HEK293 (cell line): ENCODE data around the gene TLE4.
A peak's percentile ranks its signal among the peaks of the same experiment; 100 is the strongest.

Experiments
- BCL6B ChIP-seq: fragments of 450-650 bp; formaldehyde crosslinking; IDR thresholded peaks from 2 replicates; pipeline ENCODE4 v1.5.1; 2017; ENCODE audit warnings: missing biosample characterization, missing genetic modification characterization
- KLF9 ChIP-seq: fragments of 450-650 bp; formaldehyde crosslinking; IDR thresholded peaks from 2 replicates; pipeline ENCODE4 v1.5.1; 2016; ENCODE audit warnings: missing biosample characterization, missing genetic modification characterization, low read depth
- MEIS1 ChIP-seq: sonication (generic); formaldehyde crosslinking; IDR thresholded peaks from 2 replicates; pipeline ENCODE4 v1.8.1; 2022; ENCODE audit warnings: missing genetic modification reagents, mild to moderate bottlenecking, borderline replicate concordance
- MYNN ChIP-seq: fragments of 450-650 bp; formaldehyde crosslinking; IDR thresholded peaks from 2 replicates; pipeline ENCODE4 v1.5.1; 2016; ENCODE audit warnings: missing biosample characterization, missing genetic modification characterization, borderline replicate concordance
- PBX3 ChIP-seq: sonication (generic); formaldehyde crosslinking; IDR thresholded peaks from 2 replicates; pipeline ENCODE4 v1.8.1; 2022; ENCODE audit warnings: mild to moderate bottlenecking, moderate library complexity, missing genetic modification reagents
- SP2 ChIP-seq: fragments of 450-650 bp; formaldehyde crosslinking; IDR thresholded peaks from 2 replicates; pipeline ENCODE4 v1.5.1; 2016; ENCODE audit warnings: missing biosample characterization, missing genetic modification characterization
- TRIM28 ChIP-seq: IDR thresholded peaks from 2 replicates; pipeline ENCODE4 v1.6.1; 2011; ENCODE audit warnings: low read length, control low read depth, borderline replicate concordance
- ZBTB1 ChIP-seq: fragments of 450-650 bp; formaldehyde crosslinking; IDR thresholded peaks from 2 replicates; pipeline ENCODE4 v1.5.1; 2016; ENCODE audit warnings: missing biosample characterization, missing genetic modification characterization
- ZBTB20 ChIP-seq: fragments of 450-650 bp; formaldehyde crosslinking; IDR thresholded peaks from 2 replicates; pipeline ENCODE4 v1.5.1; 2016; ENCODE audit warnings: missing biosample characterization, missing genetic modification characterization
- ZFHX2 ChIP-seq: fragments of 450-650 bp; formaldehyde crosslinking; conservative IDR thresholded peaks from 2 replicates; pipeline ENCODE4 v1.5.1; 2016; ENCODE audit warnings: missing biosample characterization, missing genetic modification characterization
- ZFP41 ChIP-seq: fragments of 450-650 bp; formaldehyde crosslinking; IDR thresholded peaks from 2 replicates; pipeline ENCODE4 v1.5.1; 2016; ENCODE audit warnings: missing biosample characterization, missing genetic modification characterization, borderline replicate concordance
- ZNF174 ChIP-seq: fragments of 450-650 bp; formaldehyde crosslinking; IDR thresholded peaks from 2 replicates; pipeline ENCODE4 v1.5.0; 2017; ENCODE audit warnings: missing biosample characterization, mild to moderate bottlenecking, missing genetic modification characterization
- ZNF416 ChIP-seq: fragments of 450-650 bp; formaldehyde crosslinking; IDR thresholded peaks from 2 replicates; pipeline ENCODE4 v1.5.1; 2016; ENCODE audit warnings: missing biosample characterization, missing genetic modification characterization
- ZNF473 ChIP-seq: fragments of 450-650 bp; formaldehyde crosslinking; IDR thresholded peaks from 2 replicates; pipeline ENCODE4 v1.5.1; 2017; ENCODE audit warnings: missing biosample characterization, missing genetic modification characterization
- ZNF488 ChIP-seq: fragments of 450-650 bp; formaldehyde crosslinking; IDR thresholded peaks from 2 replicates; pipeline ENCODE4 v1.5.1; 2016; ENCODE audit warnings: missing biosample characterization, missing genetic modification characterization
- ZNF510 ChIP-seq: fragments of 450-650 bp; formaldehyde crosslinking; IDR thresholded peaks from 2 replicates; pipeline ENCODE4 v1.5.1; 2018; ENCODE audit warnings: mild to moderate bottlenecking, missing genetic modification characterization, missing biosample characterization; ENCODE audit not compliant: insufficient replicate concordance
- ZNF561 ChIP-seq: fragments of 450-650 bp; IDR thresholded peaks from 2 replicates; pipeline ENCODE4 v1.5.1; 2018; ENCODE audit warnings: missing biosample characterization, missing genetic modification characterization, borderline replicate concordance
- ZNF596 ChIP-seq: fragments of 450-650 bp; IDR thresholded peaks from 2 replicates; pipeline ENCODE4 v1.5.0; 2018; ENCODE audit warnings: missing biosample characterization, mild to moderate bottlenecking, missing genetic modification characterization, moderate library complexity
- ZNF670 ChIP-seq: fragments of 450-650 bp; formaldehyde crosslinking; IDR thresholded peaks from 2 replicates; pipeline ENCODE4 v1.5.1; 2016; ENCODE audit warnings: missing biosample characterization, missing genetic modification characterization, low read depth
- ZNF843 ChIP-seq: fragments of 450-650 bp; formaldehyde crosslinking; IDR thresholded peaks from 2 replicates; pipeline ENCODE4 v1.5.1; 2016; ENCODE audit warnings: missing biosample characterization, missing genetic modification characterization
- TF ChIP-seq, protein P1 (sequence below): fragments of 450-650 bp; IDR thresholded peaks from 2 replicates; pipeline ENCODE4 v1.5.1; 2018; ENCODE audit warnings: missing biosample characterization, mild to moderate bottlenecking, missing genetic modification characterization
- TF ChIP-seq, protein P2 (sequence below): fragments of 450-650 bp; formaldehyde crosslinking; IDR thresholded peaks from 2 replicates; pipeline ENCODE4 v1.5.1; 2016; ENCODE audit warnings: missing biosample characterization, missing genetic modification characterization, borderline replicate concordance
- TF ChIP-seq, protein P3 (sequence below): fragments of 450-650 bp; formaldehyde crosslinking; IDR thresholded peaks from 2 replicates; pipeline ENCODE4 v1.5.1; 2016; ENCODE audit warnings: missing biosample characterization, missing genetic modification characterization

Gene TLE4

DNA sequence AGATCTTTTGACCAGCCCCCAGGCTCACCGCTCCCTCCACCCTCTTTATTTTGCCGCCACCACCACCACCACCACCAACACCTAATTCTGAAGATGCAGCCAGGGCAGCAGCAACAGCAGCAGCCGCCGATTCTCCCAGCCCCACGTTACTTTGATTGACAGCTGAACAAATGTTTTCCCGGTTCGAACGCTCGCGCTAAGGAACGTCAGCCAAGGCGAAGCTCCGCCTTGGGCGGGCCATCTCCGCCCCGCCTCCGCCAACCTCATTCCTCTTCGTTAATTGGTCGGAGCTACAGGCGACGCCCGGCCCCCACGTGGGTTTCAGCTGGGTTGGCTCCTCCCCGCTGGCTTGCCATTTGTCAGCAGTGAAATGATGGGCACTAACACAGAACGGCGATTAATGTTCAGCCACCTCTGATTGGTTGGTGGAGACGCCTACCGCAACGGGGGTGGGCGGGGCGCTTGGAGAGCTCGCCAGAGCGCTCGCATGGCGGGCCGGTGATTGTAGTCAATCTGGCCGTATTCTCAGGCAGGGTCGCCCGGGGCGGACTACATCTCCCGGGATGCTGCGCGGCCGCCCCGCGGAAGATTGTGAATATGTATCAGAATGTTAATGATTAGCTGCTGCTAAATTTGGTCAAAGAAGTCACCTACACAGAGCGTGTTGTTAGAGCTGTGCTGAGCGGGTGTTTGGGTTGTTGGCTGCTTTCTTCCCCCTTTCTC is at the start of gene TLE4 (continued):
- TF ChIP-seq ZNF174 (tag by site-specific recombination) (no peak), ZNF596 (tag by site-specific recombination) (no peak), MEIS1 (CRISPR knock-in tag) (peak; percentile 94), ZFHX2 (0 out of 2 replicates have a peak, but pooled peaks have one; percentile 8), ZNF843 (tag by site-specific recombination) (no peak), PBX3 (CRISPR knock-in tag) (peak; percentile 84), ZFP41 (no peak), SP2 (tag by site-specific recombination) (peak; percentile 97), ZNF488 (tag by site-specific recombination) (no peak), ZNF670 (no peak), KLF9 (tag by site-specific recombination) (no peak), MYNN (tag by site-specific recombination) (no peak), ZBTB20 (tag by site-specific recombination) (0 out of 2 replicates have a peak, but pooled peaks have one; percentile 14), ZNF510 (tag by site-specific recombination) (no peak), ZBTB1 (tag by site-specific recombination) (no peak), ZNF473 (no peak), ZNF561 (tag by site-specific recombination) (no peak), TRIM28 (peak; percentile 85; the same call in 1 of the 2 replicates), BCL6B (tag by site-specific recombination) (no peak), ZNF416 (tag by site-specific recombination) (no peak)
- TF ChIP-seq, protein P1, sequence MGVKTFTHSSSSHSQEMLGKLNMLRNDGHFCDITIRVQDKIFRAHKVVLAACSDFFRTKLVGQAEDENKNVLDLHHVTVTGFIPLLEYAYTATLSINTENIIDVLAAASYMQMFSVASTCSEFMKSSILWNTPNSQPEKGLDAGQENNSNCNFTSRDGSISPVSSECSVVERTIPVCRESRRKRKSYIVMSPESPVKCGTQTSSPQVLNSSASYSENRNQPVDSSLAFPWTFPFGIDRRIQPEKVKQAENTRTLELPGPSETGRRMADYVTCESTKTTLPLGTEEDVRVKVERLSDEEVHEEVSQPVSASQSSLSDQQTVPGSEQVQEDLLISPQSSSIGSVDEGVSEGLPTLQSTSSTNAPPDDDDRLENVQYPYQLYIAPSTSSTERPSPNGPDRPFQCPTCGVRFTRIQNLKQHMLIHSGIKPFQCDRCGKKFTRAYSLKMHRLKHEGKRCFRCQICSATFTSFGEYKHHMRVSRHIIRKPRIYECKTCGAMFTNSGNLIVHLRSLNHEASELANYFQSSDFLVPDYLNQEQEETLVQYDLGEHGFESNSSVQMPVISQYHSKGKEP (tag by site-specific recombination): peak; percentile 69; the same call in 1 of the 2 replicates
- TF ChIP-seq, protein P2, sequence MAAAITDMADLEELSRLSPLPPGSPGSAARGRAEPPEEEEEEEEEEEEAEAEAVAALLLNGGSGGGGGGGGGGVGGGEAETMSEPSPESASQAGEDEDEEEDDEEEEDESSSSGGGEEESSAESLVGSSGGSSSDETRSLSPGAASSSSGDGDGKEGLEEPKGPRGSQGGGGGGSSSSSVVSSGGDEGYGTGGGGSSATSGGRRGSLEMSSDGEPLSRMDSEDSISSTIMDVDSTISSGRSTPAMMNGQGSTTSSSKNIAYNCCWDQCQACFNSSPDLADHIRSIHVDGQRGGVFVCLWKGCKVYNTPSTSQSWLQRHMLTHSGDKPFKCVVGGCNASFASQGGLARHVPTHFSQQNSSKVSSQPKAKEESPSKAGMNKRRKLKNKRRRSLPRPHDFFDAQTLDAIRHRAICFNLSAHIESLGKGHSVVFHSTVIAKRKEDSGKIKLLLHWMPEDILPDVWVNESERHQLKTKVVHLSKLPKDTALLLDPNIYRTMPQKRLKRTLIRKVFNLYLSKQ: no peak
- TF ChIP-seq, protein P3, sequence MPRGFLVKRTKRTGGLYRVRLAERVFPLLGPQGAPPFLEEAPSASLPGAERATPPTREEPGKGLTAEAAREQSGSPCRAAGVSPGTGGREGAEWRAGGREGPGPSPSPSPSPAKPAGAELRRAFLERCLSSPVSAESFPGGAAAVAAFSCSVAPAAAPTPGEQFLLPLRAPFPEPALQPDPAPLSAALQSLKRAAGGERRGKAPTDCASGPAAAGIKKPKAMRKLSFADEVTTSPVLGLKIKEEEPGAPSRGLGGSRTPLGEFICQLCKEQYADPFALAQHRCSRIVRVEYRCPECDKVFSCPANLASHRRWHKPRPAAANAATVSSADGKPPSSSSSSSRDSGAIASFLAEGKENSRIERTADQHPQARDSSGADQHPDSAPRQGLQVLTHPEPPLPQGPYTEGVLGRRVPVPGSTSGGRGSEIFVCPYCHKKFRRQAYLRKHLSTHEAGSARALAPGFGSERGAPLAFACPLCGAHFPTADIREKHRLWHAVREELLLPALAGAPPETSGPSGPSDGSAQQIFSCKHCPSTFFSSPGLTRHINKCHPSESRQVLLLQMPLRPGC: peak; percentile 98
